Neural cell (in vitro differentiated cells): Measurements from ENCODE around the gene ENTPD1. TPM values are rescaled to one million over a fixed set of nuclear protein-coding genes. Genes with fewer than 3 reads are reported as not detected.

ENCODE experiments used
- H2AFZ ChIP-seq: fragments of 200-600, 300-800 bp; sonication (generic), shearing (Covaris generic); 2 replicates; pipeline ENCODE4 v1.6.0; 2014; ENCODE audit warnings: low read depth, mild to moderate bottlenecking, antibody characterized with exemption, low read length, moderate library complexity
- H3F3A ChIP-seq: fragments of 200-600 bp; shearing (Covaris generic); 2 replicates; pipeline ENCODE4 v1.6.1; 2016; ENCODE audit warnings: mild to moderate bottlenecking, moderate library complexity, mixed read lengths, antibody characterized with exemption, low read length; ENCODE audit not compliant: insufficient read depth, poor library complexity, severe bottlenecking
- H3K27ac ChIP-seq: fragments of 200-600, 300-800 bp; sonication (generic), shearing (Covaris generic); 2 replicates; pipeline ENCODE4 v1.5.1; 2014; ENCODE audit warnings: mild to moderate bottlenecking, low read length, moderate library complexity
- H3K27me3 ChIP-seq: fragments of 300-800, 200-600 bp; sonication (generic), shearing (Covaris generic); 2 replicates; pipeline ENCODE4 v1.6.0; 2014; ENCODE audit warnings: mild to moderate bottlenecking, low read depth, low read length, moderate library complexity; ENCODE audit not compliant: insufficient read depth
- H3K36me3 ChIP-seq: fragments of 300-800, 200-600 bp; sonication (generic), shearing (Covaris generic); 2 replicates; pipeline ENCODE4 v1.5.1; 2014; ENCODE audit warnings: mild to moderate bottlenecking, antibody characterized with exemption, low read length, moderate library complexity; ENCODE audit not compliant: insufficient read depth
- H3K4me2 ChIP-seq: fragments of 300-800, 200-600 bp; sonication (generic), shearing (Covaris generic); 2 replicates; pipeline ENCODE4 v1.6.0; 2014; ENCODE audit warnings: mild to moderate bottlenecking, low read length
- H3K4me3 ChIP-seq: fragments of 300-800, 200-600 bp; sonication (generic), shearing (Covaris generic); 2 replicates; pipeline ENCODE4 v1.5.1; 2014; ENCODE audit warnings: mild to moderate bottlenecking, low read length, moderate library complexity
- H3K79me2 ChIP-seq: fragments of 200-600 bp; shearing (Covaris generic); replicated peaks from 2 replicates; pipeline ENCODE4 v1.6.0; 2014; ENCODE audit warnings: mild to moderate bottlenecking, low read length, moderate library complexity; ENCODE audit not compliant: insufficient read depth
- H3K9ac ChIP-seq: fragments of 300-800, 200-600 bp; sonication (generic), shearing (Covaris generic); 2 replicates; pipeline ENCODE4 v1.6.1; 2016; ENCODE audit warnings: mild to moderate bottlenecking, low read length, mixed read lengths
- H3K9me2 ChIP-seq: fragments of 200-600 bp; shearing (Covaris generic); 2 replicates; pipeline ENCODE4 v1.6.1; 2016; ENCODE audit warnings: mild to moderate bottlenecking, low read length, mixed read lengths; ENCODE audit not compliant: insufficient read depth
- H3K9me3 ChIP-seq: fragments of 200-600, 300-800 bp; sonication (generic), shearing (Covaris generic); 2 replicates; pipeline ENCODE4 v1.6.1; 2016; ENCODE audit warnings: mild to moderate bottlenecking, mixed run types, low read length, moderate library complexity, mixed read lengths
- H4K20me1 ChIP-seq: fragments of 200-600 bp; shearing (Covaris generic); 2 replicates; pipeline ENCODE4 v1.6.1; 2016; ENCODE audit warnings: mild to moderate bottlenecking, mixed run types; ENCODE audit not compliant: insufficient read depth
- EP300 ChIP-seq: fragments of 450-650 bp; conservative IDR thresholded peaks from 2 replicates; pipeline ENCODE4 v1.6.1; 2014; ENCODE audit warnings: antibody characterized with exemption, mild to moderate bottlenecking, moderate library complexity; ENCODE audit not compliant: poor library complexity, severe bottlenecking
- EZH2 ChIP-seq: fragments of 200-600, 300-800 bp; shearing (Covaris generic), sonication (generic); IDR thresholded peaks from 2 replicates; pipeline ENCODE4 v1.6.1; 2014; ENCODE audit warnings: antibody characterized with exemption, low read length, borderline replicate concordance, mild to moderate bottlenecking; ENCODE audit not compliant: insufficient read depth, poor library complexity, severe bottlenecking
- MXI1 ChIP-seq: fragments of 450-650 bp; conservative IDR thresholded peaks from 2 replicates; pipeline ENCODE4 v1.6.1; 2014; ENCODE audit warnings: antibody characterized with exemption, mild to moderate bottlenecking; ENCODE audit not compliant: poor library complexity, severe bottlenecking
- POLR2AphosphoS5 ChIP-seq: IDR thresholded peaks from 2 replicates; pipeline ENCODE4 v1.6.1; 2012
- RAD21 ChIP-seq: fragments of 450-650 bp; conservative IDR thresholded peaks from 2 replicates; pipeline ENCODE4 v1.6.1; 2014; ENCODE audit warnings: antibody characterized with exemption, mild to moderate bottlenecking, moderate library complexity
- SMC3 ChIP-seq: fragments of 450-650 bp; conservative IDR thresholded peaks from 2 replicates; pipeline ENCODE4 v1.6.1; 2014; ENCODE audit warnings: antibody characterized with exemption, mild to moderate bottlenecking, moderate library complexity; ENCODE audit not compliant: poor library complexity
- TAF1 ChIP-seq: IDR thresholded peaks from 2 replicates; pipeline ENCODE4 v1.6.1; 2012; ENCODE audit warnings: low read depth
- polyA plus RNA-seq: library from polyadenylated mRNA; depleted of rRNA; stranded (reverse); fragments of >200 nt; gene quantifications from 2 replicates; pipeline ENCODE4 v1.2.3, GENCODE V29; 2014
- TF ChIP-seq, protein P1 (sequence below): IDR thresholded peaks from 2 replicates; pipeline ENCODE4 v1.6.1; 2012; ENCODE audit warnings: borderline replicate concordance
- TF ChIP-seq, protein P2 (sequence below): fragments of 450-650 bp; IDR thresholded peaks from 2 replicates; pipeline ENCODE4 v1.5.1; 2014; ENCODE audit warnings: antibody characterized with exemption, mild to moderate bottlenecking, moderate library complexity; ENCODE audit not compliant: poor library complexity, severe bottlenecking

Gene ENTPD1
- polyA plus RNA-seq, 1 donor from 2014 or later: 0.57 TPM

DNA sequence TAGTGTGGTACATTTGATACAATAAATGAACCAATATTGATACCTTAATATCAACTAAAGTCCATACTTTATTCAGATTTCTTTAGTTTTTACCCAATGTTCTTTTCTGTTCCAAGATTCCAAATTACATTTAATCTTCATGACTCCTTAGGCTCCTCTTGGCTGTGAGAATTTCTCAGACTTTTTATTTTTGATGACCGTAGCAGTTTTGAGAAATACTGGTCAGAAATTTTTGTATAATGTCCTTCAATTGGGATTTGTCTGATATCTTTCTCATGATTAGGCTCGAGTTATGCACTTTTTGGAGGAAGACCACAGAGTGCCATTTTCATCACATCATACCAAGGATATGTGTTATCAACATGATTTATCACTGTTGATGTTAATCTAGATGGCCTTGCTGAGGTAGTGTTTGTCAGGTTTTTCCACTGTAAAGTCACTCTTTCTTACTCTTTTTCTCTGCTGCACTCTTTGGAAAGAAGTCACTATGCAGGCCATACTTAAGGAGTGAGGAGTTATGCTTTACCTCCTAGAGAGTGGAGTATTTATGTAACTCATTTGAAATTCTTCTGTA, 12.9 kb upstream of the ENTPD1 start:
- Histone ChIP-seq H3K9ac (no peak overlapping the region), H2AFZ (no peak overlapping the region), H3K4me3 (no peak overlapping the region), H3K9me3 (no peaks in the 10 kb centered on the region), H3K36me3 (no peaks in the 10 kb centered on the region), H3K9me2 (no peaks in the 10 kb centered on the region), H3K27ac (no peak overlapping the region), H3K79me2 (no peaks in the 10 kb centered on the region), H3F3A (no peaks in the 10 kb centered on the region), H3K27me3 (no peaks in the 10 kb centered on the region), H4K20me1 (no peaks in the 10 kb centered on the region), H3K4me2 (no peak overlapping the region)
- TF ChIP-seq TAF1: no peak
- no peak for TF ChIP-seq MXI1
- TF ChIP-seq, protein P1, sequence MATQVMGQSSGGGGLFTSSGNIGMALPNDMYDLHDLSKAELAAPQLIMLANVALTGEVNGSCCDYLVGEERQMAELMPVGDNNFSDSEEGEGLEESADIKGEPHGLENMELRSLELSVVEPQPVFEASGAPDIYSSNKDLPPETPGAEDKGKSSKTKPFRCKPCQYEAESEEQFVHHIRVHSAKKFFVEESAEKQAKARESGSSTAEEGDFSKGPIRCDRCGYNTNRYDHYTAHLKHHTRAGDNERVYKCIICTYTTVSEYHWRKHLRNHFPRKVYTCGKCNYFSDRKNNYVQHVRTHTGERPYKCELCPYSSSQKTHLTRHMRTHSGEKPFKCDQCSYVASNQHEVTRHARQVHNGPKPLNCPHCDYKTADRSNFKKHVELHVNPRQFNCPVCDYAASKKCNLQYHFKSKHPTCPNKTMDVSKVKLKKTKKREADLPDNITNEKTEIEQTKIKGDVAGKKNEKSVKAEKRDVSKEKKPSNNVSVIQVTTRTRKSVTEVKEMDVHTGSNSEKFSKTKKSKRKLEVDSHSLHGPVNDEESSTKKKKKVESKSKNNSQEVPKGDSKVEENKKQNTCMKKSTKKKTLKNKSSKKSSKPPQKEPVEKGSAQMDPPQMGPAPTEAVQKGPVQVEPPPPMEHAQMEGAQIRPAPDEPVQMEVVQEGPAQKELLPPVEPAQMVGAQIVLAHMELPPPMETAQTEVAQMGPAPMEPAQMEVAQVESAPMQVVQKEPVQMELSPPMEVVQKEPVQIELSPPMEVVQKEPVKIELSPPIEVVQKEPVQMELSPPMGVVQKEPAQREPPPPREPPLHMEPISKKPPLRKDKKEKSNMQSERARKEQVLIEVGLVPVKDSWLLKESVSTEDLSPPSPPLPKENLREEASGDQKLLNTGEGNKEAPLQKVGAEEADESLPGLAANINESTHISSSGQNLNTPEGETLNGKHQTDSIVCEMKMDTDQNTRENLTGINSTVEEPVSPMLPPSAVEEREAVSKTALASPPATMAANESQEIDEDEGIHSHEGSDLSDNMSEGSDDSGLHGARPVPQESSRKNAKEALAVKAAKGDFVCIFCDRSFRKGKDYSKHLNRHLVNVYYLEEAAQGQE: no peak
- TF ChIP-seq, protein P2, sequence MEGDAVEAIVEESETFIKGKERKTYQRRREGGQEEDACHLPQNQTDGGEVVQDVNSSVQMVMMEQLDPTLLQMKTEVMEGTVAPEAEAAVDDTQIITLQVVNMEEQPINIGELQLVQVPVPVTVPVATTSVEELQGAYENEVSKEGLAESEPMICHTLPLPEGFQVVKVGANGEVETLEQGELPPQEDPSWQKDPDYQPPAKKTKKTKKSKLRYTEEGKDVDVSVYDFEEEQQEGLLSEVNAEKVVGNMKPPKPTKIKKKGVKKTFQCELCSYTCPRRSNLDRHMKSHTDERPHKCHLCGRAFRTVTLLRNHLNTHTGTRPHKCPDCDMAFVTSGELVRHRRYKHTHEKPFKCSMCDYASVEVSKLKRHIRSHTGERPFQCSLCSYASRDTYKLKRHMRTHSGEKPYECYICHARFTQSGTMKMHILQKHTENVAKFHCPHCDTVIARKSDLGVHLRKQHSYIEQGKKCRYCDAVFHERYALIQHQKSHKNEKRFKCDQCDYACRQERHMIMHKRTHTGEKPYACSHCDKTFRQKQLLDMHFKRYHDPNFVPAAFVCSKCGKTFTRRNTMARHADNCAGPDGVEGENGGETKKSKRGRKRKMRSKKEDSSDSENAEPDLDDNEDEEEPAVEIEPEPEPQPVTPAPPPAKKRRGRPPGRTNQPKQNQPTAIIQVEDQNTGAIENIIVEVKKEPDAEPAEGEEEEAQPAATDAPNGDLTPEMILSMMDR: no peak
- no peak for TF ChIP-seq EP300
- no peak for TF ChIP-seq RAD21
- no peak for TF ChIP-seq EZH2
- TF ChIP-seq SMC3: no peak
- TF ChIP-seq POLR2AphosphoS5: no peak

DNA sequence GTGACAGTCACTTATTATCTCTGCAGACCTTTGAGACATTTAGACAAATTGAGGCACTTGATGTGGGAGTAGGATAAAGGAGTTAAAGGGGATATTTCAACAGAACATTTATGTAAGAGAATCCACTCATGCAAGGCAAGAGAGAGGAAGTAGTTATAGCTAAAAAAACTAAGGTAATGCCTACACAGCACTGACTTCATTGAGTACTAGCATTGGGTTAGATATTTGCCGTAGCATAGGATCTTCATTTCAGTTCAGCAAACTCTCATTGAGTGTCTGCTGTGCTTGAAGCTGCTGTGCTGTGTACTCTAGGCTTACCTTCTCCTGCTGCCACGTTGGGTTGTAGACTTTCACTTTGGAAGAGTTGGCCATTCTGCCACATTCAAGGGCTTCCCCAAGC, 10.5 kb upstream of the ENTPD1 start:
- no peaks in the 10 kb centered on the region for H3K79me2 ChIP-seq
- H3K36me3 ChIP-seq: no peaks in the 10 kb centered on the region
- no peaks in the 10 kb centered on the region for H3K9me2 ChIP-seq
- no peak for TF ChIP-seq TAF1
- TF ChIP-seq RAD21: no peak
- TF ChIP-seq MXI1: no peak
- TF ChIP-seq, protein P1: no peak
- no peak for TF ChIP-seq POLR2AphosphoS5
- TF ChIP-seq EP300: no peak
- no peak for TF ChIP-seq EZH2
- TF ChIP-seq SMC3: no peak
- TF ChIP-seq, protein P2: no peak
- H3F3A ChIP-seq: no peaks in the 10 kb centered on the region
- H3K27ac ChIP-seq: no peak overlapping the region
- H2AFZ ChIP-seq: no peak overlapping the region
- H3K4me3 ChIP-seq: no peak overlapping the region
- H3K4me2 ChIP-seq: no peak overlapping the region
- no peaks in the 10 kb centered on the region for H3K27me3 ChIP-seq
- no peaks in the 10 kb centered on the region for H4K20me1 ChIP-seq
- no peak overlapping the region for H3K9ac ChIP-seq
- no peaks in the 10 kb centered on the region for H3K9me3 ChIP-seq
